OCI-LY7 (cell line): ENCODE data around the gene GIMAP5. TPM values are rescaled to one million over a fixed set of nuclear protein-coding genes. Genes with fewer than 3 reads are reported as not detected.

Experiments used
- BruUV-seq: library from RNA; stranded (reverse); fragments of 400-500 nt; replicated peaks from 2 replicates; lab custom pipeline; 2021; lab: Mats Ljungman, UMichigan
- CTCF ChIA-PET: fragments of 300-600 bp; sonication (Branson Sonifier 250); formaldehyde crosslinking; loops from one replicate; lab custom pipeline; 2022; ENCODE audit warnings: antibody characterized with exemption; ENCODE audit not compliant: unreplicated experiment; lab: Charles Lee
- POLR2A ChIA-PET: fragments of 300-600 bp; sonication (Branson Sonifier 250); formaldehyde crosslinking; loops from one replicate; lab custom pipeline; 2022; ENCODE audit warnings: antibody characterized with exemption; lab: Charles Lee
- DNase-seq: peaks from one replicate; pipeline ENCODE4 v3.0.0-alpha.2; 2015; ENCODE audit warnings: low spot score
- H2AFZ ChIP-seq: fragments of 200-600 bp; sonication (generic), shearing (Covaris generic); 2 replicates; pipeline ENCODE4 v1.6.1; 2014; ENCODE audit warnings: mild to moderate bottlenecking, antibody characterized with exemption, low read length, moderate library complexity
- H3K27ac ChIP-seq: fragments of 200-600 bp; sonication (generic); 2 replicates; pipeline ENCODE4 v1.5.1; 2014; ENCODE audit warnings: mixed run types, low read depth, mild to moderate bottlenecking, moderate library complexity, low read length, inconsistent platforms; ENCODE audit not compliant: poor library complexity, severe bottlenecking
- H3K36me3 ChIP-seq: fragments of 200-600 bp; sonication (generic); 2 replicates; pipeline ENCODE4 v1.6.1; 2014; ENCODE audit warnings: mild to moderate bottlenecking, antibody characterized with exemption, low read length, moderate library complexity, mixed read lengths; ENCODE audit not compliant: insufficient read depth
- H3K4me1 ChIP-seq: fragments of 200-600 bp; sonication (generic); 2 replicates; pipeline ENCODE4 v1.5.1; 2014; ENCODE audit warnings: mild to moderate bottlenecking, low read length; ENCODE audit not compliant: insufficient read depth, poor library complexity, severe bottlenecking
- H3K4me2 ChIP-seq: fragments of 200-600 bp; sonication (generic); 2 replicates; pipeline ENCODE4 v1.6.1; 2014; ENCODE audit warnings: mild to moderate bottlenecking, low read length
- H3K4me3 ChIP-seq: fragments of 200-600 bp; sonication (generic); 2 replicates; pipeline ENCODE4 v1.5.1; 2014; ENCODE audit warnings: mild to moderate bottlenecking, low read depth, low read length; ENCODE audit not compliant: poor library complexity, severe bottlenecking
- H3K79me2 ChIP-seq: fragments of 200-600 bp; sonication (generic); 2 replicates; pipeline ENCODE4 v1.6.1; 2016; ENCODE audit warnings: low read depth, mild to moderate bottlenecking, low read length, moderate library complexity, mixed read lengths; ENCODE audit not compliant: insufficient read depth
- H3K9me2 ChIP-seq: fragments of 200-600 bp; sonication (generic); 2 replicates; pipeline ENCODE4 v1.6.1; 2016; ENCODE audit warnings: mild to moderate bottlenecking, low read length, mixed read lengths; ENCODE audit not compliant: insufficient read depth
- H3K9me3 ChIP-seq: fragments of 200-600 bp; sonication (generic); 2 replicates; pipeline ENCODE4 v1.6.1; 2014; ENCODE audit warnings: mild to moderate bottlenecking, mixed run types, low read length, mixed read lengths
- H4K20me1 ChIP-seq: fragments of 200-600 bp; sonication (generic); 2 replicates; pipeline ENCODE4 v1.6.1; 2014; ENCODE audit warnings: mild to moderate bottlenecking, antibody characterized with exemption, low read length, moderate library complexity, mixed read lengths; ENCODE audit not compliant: insufficient read depth
- CTCF ChIP-seq: fragments of 200-600 bp; sonication (generic); conservative IDR thresholded peaks from 2 replicates; pipeline ENCODE4 v1.5.1; 2014; ENCODE audit warnings: mild to moderate bottlenecking, antibody characterized with exemption, low read length, moderate library complexity, mixed read lengths
- EZH2phosphoT487 ChIP-seq: fragments of 200-600 bp; sonication (generic); IDR thresholded peaks from 2 replicates; pipeline ENCODE4 v1.6.1; 2018; ENCODE audit warnings: low read depth, borderline replicate concordance, mild to moderate bottlenecking, mixed run types, antibody characterized with exemption, low read length, moderate library complexity, mixed read lengths
- intact Hi-C: fragments of 100-400 bp; cut with micrococcal nuclease; formaldehyde crosslinking; loops from one replicate; pipeline ENCODE4 v1.10.0; 2022; ENCODE audit not compliant: unreplicated experiment
- total RNA-seq, 2 experiments: library from RNA; depleted of rRNA in 1 of 2; stranded (reverse); fragments of >200 nt in 1 of 2; shearing (Covaris generic) in 1 of 2; gene quantifications; 2 replicates each; pipeline ENCODE4 v1.2.3, GENCODE V29; 2014 to 2022

GIMAP5 gene
- total RNA-seq, 2 experiments from 2014 or later: not detected

DNA sequence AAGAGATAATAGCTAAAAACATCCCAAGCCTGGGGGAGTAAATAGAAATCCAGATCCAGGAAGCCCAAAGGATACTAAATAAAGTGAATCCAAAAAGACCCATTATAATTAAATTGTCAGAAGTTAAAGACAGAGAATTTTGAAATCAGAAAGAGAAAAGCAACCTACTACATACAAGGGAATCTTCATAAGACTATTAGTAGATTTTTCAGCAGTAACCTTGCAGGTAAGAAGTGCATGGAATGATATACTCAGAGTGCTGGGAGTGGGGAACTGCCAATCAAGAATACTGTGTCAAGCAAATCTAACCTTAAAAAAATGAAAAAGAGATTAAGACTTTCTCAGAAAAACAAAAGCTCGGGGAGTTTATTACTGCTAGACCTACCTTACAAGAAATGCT lies 34.0 kb upstream of the GIMAP5 start:
- Histone ChIP-seq H2AFZ (no peak overlapping the region), H4K20me1 (no peaks in the 10 kb centered on the region), H3K36me3 (no peaks in the 10 kb centered on the region), H3K9me3 (peaks cover 10% of the 10 kb centered on the region; the same call in 1 of the 2 replicates), H3K4me3 (no peak overlapping the region), H3K27ac (no peak overlapping the region), H3K9me2 (no peaks in the 10 kb centered on the region), H3K79me2 (no peaks in the 10 kb centered on the region), H3K4me1 (no peaks in the 10 kb centered on the region), H3K4me2 (no peak overlapping the region)
- CTCF ChIA-PET: no interaction called here
- POLR2A ChIA-PET: no interaction called here
- intact Hi-C loops: no loop called here
- no peak for DNase-seq
- no TSS peak for BruUV-seq
- TF ChIP-seq CTCF (no peak), EZH2phosphoT487 (no peak)

DNA sequence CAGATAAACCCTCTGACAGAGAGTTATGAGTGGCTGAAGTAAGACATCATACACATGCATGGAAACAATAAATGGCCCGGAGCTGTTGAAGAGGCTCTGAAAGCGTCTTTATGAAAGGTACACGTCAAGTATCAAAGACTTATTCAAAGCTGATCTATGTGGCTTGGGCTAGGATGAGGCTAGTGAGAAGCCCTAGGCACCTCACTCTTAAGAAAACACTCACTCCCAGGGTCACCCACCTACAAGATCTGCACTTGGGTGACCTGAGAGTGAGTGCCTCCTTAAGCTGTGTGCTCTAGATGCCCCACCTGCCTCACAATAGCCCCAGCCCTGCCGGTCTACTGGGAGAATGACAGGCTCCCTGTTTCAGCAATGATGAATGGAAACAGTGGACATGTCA lies 21.9 kb upstream of the GIMAP5 start:
- TF ChIP-seq EZH2phosphoT487 (no peak), CTCF (no peak)
- H3K27ac ChIP-seq: no peak overlapping the region
- POLR2A ChIA-PET: no interaction called here
- no peaks in the 10 kb centered on the region for H3K79me2 ChIP-seq
- no peaks in the 10 kb centered on the region for H3K9me2 ChIP-seq
- intact Hi-C loops: no loop called here
- H3K4me1 ChIP-seq: no peaks in the 10 kb centered on the region
- CTCF ChIA-PET: no interaction called here
- no peaks in the 10 kb centered on the region for H3K36me3 ChIP-seq
- H4K20me1 ChIP-seq: no peaks in the 10 kb centered on the region
- no peak overlapping the region for H2AFZ ChIP-seq
- DNase-seq: no peak
- no peak overlapping the region for H3K4me2 ChIP-seq
- no TSS peak for BruUV-seq
- H3K4me3 ChIP-seq: no peak overlapping the region
- no peaks in the 10 kb centered on the region for H3K9me3 ChIP-seq

DNA sequence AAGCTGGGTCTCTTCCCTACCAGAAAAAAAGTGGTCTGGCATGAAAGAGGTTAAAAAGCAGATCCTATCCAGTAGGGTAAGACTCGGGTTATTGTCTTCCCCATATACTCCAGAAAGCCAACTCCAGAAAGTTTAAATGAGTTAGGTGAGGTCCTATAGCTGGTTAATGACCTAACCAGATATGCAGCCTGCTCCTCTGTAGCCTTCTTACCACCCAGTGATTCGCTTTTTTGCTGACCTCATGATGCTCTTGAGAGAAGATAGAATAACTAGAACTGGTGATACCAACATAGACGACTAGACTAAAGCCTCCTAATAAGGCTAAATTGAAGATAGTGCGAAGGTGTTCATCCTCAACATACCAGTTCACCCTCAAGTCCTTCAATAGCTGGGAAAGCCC lies 21.5 kb upstream of the GIMAP5 start:
- H2AFZ ChIP-seq: no peak overlapping the region
- H3K4me3 ChIP-seq: no peak overlapping the region

More for the DNA sequence above, 21.5 kb upstream of the GIMAP5 start:
- TF ChIP-seq CTCF (no peak), EZH2phosphoT487 (no peak)
- Histone ChIP-seq H3K79me2 (no peaks in the 10 kb centered on the region), H3K27ac (no peak overlapping the region), H3K36me3 (no peaks in the 10 kb centered on the region), H3K9me3 (no peaks in the 10 kb centered on the region), H3K4me2 (no peak overlapping the region), H4K20me1 (no peaks in the 10 kb centered on the region), H3K9me2 (no peaks in the 10 kb centered on the region), H3K4me1 (no peaks in the 10 kb centered on the region)
- POLR2A ChIA-PET: interaction anchor here (0.6 kb wide), 2 partner anchors 170 to 1229 kb away, joined by 3 to 4 read pairs; no protein-coding TSS in a partner anchor
- BruUV-seq: no TSS peak
- CTCF ChIA-PET: interaction anchor here (0.6 kb wide), 1 partner anchor 54 kb away, joined by 3 read pairs; no protein-coding TSS in a partner anchor
- no peak for DNase-seq
- intact Hi-C loops: no loop called here
